Stimulated activated CD4-positive, alpha-beta T cell treated with anti-CD3 and anti-CD28 coated beads, Interleukin-4, amount 100 ng/mL, for 4 hours (primary cell): ENCODE measurements around the gene PTGFRN.
"Not testable (repeated sequence)": the region's sequence is repeated elsewhere in the genome, so short reads cannot be mapped to it uniquely, and the experiment has no call there.

Experiments used
- DNase-seq, 2 experiments: peaks; one replicate each; pipeline ENCODE4 v3.0.0-alpha.2; 2020

Gene PTGFRN

GRCh38 chr1:116916533-116917445 is 7.1 kb downstream of the PTGFRN start:
- no peak for DNase-seq

DNA sequence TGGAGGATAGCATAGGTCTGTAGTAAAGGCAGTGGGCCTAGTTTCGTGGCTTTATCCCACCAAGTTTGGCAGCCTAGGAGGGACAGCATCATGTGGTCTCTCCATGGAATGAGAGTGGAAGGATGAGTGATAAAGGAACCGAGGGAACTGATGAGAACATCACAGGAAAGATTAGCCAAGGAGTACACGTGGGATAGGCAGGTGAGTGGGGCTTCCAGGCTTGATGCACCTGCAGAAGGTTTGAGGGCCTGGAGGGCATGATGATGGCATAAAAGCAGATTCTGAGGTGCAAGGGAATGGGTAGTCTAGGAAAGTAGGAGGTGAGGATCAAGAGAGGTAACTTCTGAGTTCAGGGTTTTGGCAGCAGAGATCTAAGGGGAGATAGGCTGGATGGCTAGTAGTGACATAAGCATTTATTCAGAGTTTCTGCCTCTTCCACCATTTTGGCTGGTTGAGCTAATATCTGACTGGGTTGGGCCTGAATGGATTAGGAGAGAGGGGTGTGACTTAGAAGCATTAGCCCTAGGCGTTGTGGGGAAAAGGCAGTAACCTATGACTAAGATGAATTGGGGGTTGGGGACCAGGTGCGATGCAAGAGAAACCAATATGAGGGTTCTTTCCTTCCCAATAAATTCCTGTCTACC is 9.1 kb downstream of the PTGFRN start:
- DNase-seq: no peak

- DNase-seq: no peak
Observed at GRCh38 chr1:116919802-116920201, 10.1 kb downstream of the PTGFRN start.

DNA sequence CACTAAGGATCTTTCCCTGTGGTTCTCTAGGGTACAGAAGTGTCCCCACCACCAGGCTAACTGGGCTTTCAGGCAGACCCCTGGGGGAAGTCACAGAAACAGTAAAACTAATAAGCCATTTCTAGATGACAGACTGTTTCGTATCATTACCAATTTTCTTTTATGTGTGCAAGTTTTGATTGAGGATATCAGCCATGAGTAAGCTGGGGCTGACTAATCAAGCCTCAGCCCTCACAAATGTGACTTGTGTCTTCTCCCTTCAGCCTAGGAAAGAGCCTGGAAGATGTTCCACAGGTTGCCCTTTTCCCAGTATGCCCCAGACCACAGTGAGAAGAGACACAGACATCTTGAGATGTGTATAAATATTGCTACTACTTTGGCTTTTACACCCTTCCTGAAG is 10.5 kb downstream of the PTGFRN start:
- no peak for DNase-seq

- DNase-seq: no peak
Observed at GRCh38 chr1:116921301-116921885, 11.7 kb downstream of the PTGFRN start.

DNA sequence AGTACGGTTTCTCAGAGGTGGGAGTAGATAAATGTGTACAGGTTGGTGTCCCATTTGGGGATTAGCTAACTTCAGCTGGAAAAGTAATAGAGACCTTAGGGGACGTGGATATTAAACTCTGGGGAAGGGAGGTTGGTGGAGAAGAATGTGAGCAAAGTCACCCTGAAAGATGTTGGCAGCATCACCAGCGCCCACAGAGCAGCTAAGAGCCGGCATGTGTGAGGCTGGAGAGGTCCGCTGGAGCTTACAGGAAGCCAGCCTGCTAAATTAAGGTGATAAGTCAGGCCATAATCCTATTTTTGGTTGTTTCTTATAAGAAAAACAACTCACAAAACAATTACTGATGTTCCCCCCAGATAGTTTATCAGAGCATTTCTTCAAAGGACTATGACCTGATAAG is 12.2 kb downstream of the PTGFRN start:
- no peak for DNase-seq

DNA sequence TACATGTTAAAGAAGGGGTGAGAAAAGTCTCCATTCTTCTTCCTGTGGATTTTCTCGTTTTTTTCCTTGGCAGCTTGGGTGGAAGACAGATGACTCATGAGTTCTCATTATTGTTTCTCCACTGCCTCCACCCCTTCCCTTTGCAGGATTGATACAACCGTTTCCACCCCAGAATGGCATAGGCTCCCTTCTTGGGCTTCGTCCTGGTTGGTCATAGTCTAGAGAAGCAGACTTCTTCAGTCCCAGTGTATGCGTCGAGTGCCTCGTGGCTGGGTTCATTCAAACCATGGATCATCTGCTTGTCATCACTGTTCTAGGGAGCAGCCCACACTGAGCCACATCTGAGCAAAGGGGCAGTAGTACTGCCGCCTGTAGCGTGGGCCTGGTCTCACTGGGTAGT is 13.7 kb downstream of the PTGFRN start:
- DNase-seq: no peak

DNA sequence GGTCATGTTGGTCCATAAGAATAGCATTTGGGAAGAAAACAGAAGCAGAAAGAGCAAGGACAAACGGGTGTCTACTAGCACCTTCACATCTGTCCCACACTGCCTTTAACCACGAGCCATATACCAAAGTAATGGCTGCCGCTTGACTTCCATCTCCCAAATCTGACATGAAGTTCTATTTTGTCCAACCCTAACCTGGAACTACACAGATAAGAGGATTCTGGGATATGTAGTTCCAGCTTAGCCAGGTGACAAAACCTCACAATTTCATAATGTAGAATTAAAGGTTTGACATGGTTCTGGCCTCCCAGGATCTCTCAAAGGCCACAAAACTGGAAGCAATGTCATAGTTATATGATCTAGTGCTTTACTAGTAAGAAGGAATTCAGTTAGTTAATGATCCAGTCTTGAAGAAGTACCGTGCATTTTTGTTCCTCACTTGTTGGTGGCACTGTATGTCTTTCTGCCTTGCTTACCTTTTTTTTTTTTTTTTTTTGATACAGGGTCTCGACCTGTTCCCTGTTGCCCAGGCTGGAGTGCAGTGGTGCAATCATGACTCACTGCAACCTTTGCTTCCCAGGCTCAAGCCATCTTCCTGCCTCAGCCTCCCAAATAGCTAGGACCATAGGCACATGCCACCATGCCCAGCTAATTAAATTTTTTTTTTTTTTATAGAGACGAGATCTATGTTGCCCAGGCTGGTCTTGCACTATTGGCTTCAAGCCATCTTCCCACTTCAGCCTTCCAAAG is 17.5 kb downstream of the PTGFRN start:
- DNase-seq: no peak

DNA sequence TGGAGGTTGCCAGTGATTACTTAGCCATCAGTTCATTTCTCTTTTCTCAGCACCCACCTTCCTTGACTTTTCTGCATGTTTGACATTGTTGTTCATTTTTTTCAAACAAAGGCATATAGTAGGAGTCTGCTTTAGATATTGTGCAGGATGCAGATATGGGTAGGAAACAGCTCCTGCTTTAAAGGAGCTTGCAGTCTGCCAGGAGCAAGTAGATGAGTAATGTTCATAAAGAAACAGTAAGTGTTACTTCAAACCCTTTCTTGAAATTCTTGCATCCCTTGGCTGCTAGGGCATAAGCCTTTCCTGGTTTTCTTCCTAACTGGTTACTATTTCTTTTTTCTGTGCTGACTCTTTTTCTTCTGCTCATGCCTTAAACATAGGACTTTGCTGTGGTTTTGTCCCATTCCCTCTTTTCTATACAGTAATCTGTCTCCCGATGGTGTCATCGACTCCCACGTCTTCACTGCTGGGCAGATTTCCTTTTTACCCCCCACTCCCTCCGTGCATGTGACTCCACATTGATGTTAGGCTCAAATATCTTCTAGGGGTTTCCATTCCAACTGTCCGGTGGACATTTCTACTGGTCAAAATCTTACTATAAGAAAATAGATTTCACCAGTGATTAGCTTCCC is 20.4 kb downstream of the PTGFRN start:
- no peak for DNase-seq

DNA sequence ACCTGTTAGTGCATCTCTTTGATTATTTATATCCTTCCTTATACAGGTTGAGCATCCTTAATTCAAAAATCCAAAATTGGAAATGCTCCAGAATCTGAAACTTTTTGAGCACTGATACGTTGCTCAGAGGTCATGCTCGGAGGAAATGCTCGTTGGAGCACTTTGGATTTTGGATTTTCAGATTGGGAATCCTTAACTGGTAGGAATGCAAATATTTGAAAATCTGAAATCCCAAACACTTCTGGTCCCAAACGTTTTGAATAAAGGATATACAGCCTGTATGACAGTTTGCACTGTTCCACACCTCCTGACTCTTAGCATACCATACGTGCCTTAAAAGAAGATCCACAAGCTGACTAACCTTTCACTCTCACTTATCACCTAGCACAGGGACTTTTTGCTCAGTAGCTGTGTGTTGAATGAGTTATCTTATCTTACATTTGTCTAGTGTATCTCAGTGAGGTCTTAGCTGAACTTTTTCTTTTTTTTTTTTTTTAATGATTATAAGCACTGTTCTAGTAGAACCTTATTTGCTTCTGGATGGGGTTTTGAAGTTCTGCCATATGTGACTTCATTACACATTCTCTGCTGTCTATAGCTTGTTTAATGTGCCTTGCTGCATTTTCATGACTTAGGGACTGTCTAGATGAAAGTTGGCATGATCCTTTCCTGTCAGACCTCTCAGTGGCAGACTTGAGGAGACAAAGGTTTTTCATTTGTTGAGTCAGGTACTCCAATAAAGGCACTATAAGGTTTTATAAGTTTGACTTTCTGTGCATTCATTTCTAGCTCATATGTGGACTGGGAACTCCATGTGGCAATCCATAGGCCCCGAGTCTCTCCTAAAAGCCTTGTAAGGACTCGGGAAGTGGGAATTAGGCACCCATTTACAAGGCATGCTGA is 21.6 kb downstream of the PTGFRN start:
- DNase-seq: no peak

DNA sequence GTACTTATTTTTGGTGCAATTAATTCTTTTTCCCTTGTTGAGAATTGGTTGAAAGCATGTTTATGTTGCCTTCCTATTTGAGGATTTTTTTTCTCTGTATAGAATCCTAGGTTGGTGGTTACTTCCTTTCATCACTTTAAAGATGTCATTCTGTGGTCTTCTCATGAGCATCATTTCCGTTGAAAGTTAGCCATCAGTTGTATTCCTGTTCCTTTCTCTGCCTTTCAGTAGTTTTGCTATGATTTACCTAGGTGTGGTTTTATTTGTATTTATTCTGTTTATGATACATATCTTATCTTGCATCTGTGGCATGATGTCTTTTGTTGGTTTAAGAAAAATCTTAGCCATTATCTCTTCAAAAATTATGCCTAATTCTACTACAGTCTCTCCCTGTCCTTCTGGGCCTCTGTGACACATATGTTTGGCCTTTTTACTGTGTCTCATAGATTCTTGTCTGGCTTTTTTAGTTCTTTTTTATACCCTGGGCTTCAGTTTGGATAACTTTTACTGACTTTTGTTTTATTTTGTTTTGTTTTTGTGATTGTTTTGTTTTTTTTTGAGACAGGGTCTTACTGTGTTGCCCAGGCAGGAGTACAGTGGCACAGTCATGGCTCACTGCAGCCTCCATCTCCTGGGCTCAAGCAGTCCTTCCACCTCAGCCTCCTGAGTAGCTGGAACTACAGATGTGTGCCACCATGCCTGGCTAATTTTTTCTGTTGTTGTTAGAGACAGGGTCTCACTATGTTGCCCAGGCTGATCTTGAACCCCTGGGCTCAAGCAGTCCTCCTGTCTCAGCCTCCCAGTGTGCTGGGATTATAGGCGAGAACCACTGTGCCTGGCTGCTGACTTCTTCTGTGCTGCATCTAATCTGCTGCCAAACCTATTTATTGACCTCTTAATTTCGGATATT is 24.1 kb downstream of the PTGFRN start:
- DNase-seq: no peak

- no peak for DNase-seq
Observed at GRCh38 chr1:116934586-116935207, 25.0 kb downstream of the PTGFRN start.

DNA sequence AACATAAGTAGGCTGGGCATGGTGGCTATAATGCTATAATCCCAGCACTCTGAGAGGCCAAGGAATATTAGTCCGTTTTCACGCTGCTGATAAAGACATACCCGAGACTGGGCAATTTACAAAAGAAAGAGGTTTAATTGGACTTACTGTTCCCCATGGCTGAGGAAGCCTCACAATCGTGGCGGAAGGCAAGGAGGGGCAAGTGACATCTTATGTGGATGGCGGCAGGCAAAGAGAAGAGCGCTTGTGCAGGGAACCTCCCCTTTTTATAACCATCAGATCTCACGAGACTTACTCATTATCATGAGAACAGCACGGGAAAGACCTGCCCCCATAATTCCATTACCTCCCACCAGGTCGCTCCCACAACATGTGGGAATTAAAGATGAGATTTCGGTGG is 28.5 kb downstream of the PTGFRN start:
- no peak for DNase-seq

DNA sequence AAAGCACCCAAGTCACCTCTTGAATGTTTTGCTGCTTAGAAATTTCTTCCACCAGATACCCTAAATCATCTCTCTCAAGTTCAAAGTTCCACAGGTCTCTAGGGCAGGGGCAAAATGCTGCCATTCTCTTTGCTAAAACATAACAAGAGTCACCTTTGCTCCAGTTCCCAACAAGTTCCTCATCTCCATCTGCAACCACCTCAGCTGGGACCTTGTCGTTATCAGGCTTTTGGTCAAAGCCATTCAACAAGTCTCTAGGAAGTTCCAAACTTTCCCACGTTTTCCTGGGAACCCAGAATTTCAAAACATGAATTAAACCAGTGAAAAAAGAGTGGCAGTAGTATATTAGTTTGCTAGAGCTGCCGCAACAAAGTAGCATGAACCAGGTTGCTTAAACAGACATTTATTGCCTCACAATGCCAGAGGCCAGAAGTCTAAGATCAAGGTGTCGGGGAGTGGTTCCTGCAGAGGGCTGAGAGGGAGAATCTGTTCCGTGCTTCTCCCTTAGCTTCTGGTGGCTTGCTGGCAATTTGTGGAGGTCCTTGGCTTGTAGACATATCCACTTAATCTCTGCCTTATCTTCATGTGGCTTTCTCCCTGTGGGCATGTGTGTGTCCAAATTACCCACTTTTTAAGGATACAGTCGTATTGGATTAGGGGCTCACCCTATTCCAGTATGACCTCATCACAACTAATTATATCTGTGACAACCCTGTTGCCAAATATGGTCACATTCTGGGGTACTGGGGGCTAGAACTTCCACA is 30.2 kb downstream of the PTGFRN start:
- not testable (repeated sequence) for DNase-seq

DNA sequence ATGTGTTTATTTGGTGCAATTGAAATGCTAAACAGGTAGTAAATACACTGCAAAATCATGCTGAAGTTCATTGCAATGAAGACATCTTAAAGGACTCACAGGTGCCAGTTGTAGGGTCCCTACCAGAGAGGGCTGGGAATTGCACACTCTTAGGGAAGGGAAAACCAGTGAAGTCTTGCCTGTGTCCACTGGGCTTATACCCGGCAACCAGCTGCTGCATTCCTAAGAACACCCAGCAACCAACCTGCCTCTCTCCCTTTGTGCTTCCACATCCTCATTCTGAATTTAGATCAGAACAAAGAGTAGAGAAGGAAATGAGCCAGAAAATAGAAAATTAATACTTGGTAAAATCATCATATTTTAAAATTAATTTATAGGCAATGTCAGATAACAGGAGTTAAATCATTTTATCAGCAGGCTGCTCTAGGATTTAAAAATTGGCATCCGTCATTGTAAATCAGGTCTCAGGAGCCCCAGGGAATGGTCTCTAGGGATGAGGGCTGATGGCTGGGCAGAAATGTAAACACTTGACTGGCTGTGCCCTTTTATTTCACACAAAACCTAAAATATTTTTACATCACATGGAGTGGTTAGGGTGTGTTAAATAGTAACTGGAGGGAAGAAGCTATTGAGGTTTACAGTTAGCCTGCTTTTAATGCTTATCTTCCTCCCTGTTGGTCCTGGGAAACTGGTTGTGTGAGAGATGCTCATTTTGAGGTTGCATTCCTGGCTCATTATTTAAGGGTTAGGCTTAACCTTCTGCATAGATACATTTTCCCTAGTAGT is 31.3 kb downstream of the PTGFRN start:
- DNase-seq: no peak

- DNase-seq: no peak
Observed at GRCh38 chr1:116941670-116942069, 32.0 kb downstream of the PTGFRN start.

DNA sequence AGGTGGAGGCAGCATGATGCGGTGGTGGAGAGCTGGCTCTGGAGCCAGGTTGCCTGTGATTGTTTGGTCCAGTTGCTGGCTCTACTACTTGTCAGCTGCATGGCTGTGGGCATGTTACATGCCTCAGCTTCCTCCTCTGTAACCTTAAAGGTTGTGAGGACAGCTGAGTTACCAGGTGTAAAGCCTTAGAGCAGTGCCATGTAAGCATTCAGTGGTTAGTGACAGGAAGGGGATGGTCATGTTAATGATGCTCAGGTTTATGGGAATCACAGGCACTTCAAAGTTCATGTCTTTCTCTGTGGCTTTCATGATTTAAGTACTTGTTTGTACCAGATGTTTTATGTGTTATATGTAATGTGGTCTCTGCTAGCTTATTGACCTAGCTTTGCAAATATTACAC is 32.6 kb downstream of the PTGFRN start:
- no peak for DNase-seq

GRCh38 chr1:116943438-116943837 is 33.7 kb downstream of the PTGFRN start:
- DNase-seq: no peak
